ENCODE results near the gene RGS6.

GRCh38 chr14:72104011-72104613 lies 171.9 kb downstream of the RGS6 start:
- TF ChIP-seq SUZ12 (IDR thresholded peaks at IDR 0.05; ENCODE audit: extremely low read depth, insufficient read depth, insufficient read length), result no peak
- no peak for TF ChIP-seq ZNF274 (IDR thresholded peaks at IDR 0.05; ENCODE audit: low read depth, low read length)
